Measurements from ENCODE around the gene OR11H6.

DNA sequence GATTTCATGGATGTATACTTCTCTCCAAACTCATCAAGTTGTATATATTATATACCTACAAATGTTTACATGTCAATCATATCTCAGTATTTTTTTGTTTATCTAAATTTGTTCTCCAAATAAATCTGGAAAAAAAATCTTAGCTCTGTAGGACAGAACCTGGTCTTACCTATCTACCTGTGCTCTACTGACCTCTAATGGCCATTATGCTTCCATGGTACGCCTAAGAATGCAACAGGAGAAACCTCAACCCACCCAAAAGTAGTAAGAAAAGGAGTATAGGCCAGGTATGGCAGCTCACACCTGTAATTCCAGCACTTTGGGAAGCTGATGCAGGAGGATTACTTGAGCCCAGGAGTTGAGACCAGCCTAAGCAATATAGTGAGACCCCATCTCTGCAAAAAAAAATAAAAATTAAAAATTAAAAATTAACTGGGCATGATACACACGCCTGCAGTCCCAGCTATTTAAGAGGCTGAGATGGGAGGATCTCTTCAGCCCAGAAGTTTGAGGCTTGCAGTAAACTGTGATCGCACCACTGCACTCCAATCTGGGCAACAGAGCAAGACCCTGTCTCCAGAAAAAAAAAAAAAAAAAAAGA lies 24.2 kb downstream of the OR11H6 start:
- TF ChIP-seq CTCF (conservative IDR thresholded peaks at IDR 0.05 in 1 of 2, IDR thresholded peaks at IDR 0.05 in 1 of 2; ENCODE audit: low read depth in 1 of 2, low read length in 2 of 2) (no peak), EZH2 (IDR thresholded peaks at IDR 0.05; ENCODE audit: low read length, missing control alignments) (no peak)
